HG03108 (cell line): ENCODE data around the gene RAB22A.

Experiments
- ATAC-seq: cut with Tn5 transposase; IDR thresholded peaks from one replicate; pipeline ENCODE4 v1.9.1; 2021; ENCODE audit warnings: moderate library complexity; ENCODE audit not compliant: unreplicated experiment

RAB22A gene

GRCh38 chr20:58384821-58385220 lies 75.3 kb downstream of the RAB22A start:
- no peak for ATAC-seq

GRCh38 chr20:58388028-58388601 lies 78.6 kb downstream of the RAB22A start:
- ATAC-seq, result no peak

- ATAC-seq, result peak; percentile 92
These were observed 79.4 kb downstream of the RAB22A start, which contains the start of gene VAPB for GRCh38 chr20:58388882-58389323. Gene VAPB (plus strand): TSS chr20:58389229. CDS start chr20:58389460, 231 bp downstream.

- peak; percentile 13 for ATAC-seq
These were observed 79.9 kb downstream of the RAB22A start for GRCh38 chr20:58389324-58389967.

- ATAC-seq, result no peak
These were observed 80.6 kb downstream of the RAB22A start for GRCh38 chr20:58389968-58390658.

GRCh38 chr20:58390659-58391035 lies 81.1 kb downstream of the RAB22A start:
- ATAC-seq, result no peak

- no peak for ATAC-seq
These were observed 82.8 kb downstream of the RAB22A start for GRCh38 chr20:58392286-58392685.

- no peak for ATAC-seq
These were observed 83.8 kb downstream of the RAB22A start for GRCh38 chr20:58393299-58393698.

- no peak for ATAC-seq
These were observed 85.3 kb downstream of the RAB22A start for GRCh38 chr20:58394801-58395200.

- ATAC-seq, result no peak
These were observed 86.1 kb downstream of the RAB22A start for GRCh38 chr20:58395604-58396003.

- ATAC-seq, result no peak
These were observed 87.9 kb downstream of the RAB22A start for GRCh38 chr20:58397429-58397828.

- ATAC-seq, result no peak
These were observed 88.7 kb downstream of the RAB22A start for GRCh38 chr20:58398254-58398653.

- ATAC-seq, result no peak
These were observed 90.4 kb downstream of the RAB22A start for GRCh38 chr20:58399926-58400325.

- no peak for ATAC-seq
These were observed 91.6 kb downstream of the RAB22A start for GRCh38 chr20:58401162-58401561.

- ATAC-seq, result no peak
These were observed 92.8 kb downstream of the RAB22A start for GRCh38 chr20:58402305-58402704.

- ATAC-seq, result peak; percentile 70
These were observed 93.3 kb downstream of the RAB22A start for GRCh38 chr20:58402827-58403226.

- peak; percentile 43 for ATAC-seq
These were observed 93.8 kb downstream of the RAB22A start for GRCh38 chr20:58403272-58403671.

- no peak for ATAC-seq
These were observed 96.2 kb downstream of the RAB22A start for GRCh38 chr20:58405504-58406291.

GRCh38 chr20:58406422-58407001 lies 97.0 kb downstream of the RAB22A start:
- ATAC-seq, result no peak

GRCh38 chr20:58407201-58407873 lies 97.8 kb downstream of the RAB22A start:
- ATAC-seq, result no peak
